Psoas muscle (tissue), 7 donors: Measurements from ENCODE around the gene CCR5AS.

Source experiments
- ATAC-seq, 4 donors: fragments of 200-7000 bp; cut with Tn5 transposase; one replicate each; pipeline ENCODE4 v1.9.1; 2020; ENCODE audit warnings: moderate library complexity in 3 of 4, mild to moderate bottlenecking in 2 of 4
- DNase-seq, 2 donors: peaks; one replicate each; pipeline ENCODE4 v3.0.0-alpha.2; 2020
- H3K27ac ChIP-seq: fragments of 200-600 bp; one replicate; pipeline ENCODE4 v1.8.0; 2022
- H3K27me3 ChIP-seq, 3 donors: fragments of 200-600 bp in 1 of 3; one replicate each; pipeline versions ENCODE4 v1.6.1 to v1.8.0; 2013 to 2022; ENCODE audit warnings: low read length in 2 of 3, mild to moderate bottlenecking in 2 of 3, moderate library complexity in 1 of 3; ENCODE audit not compliant: insufficient read depth in 3 of 3
- H3K36me3 ChIP-seq, 2 donors: fragments of 200-600 bp in 1 of 2; one replicate each; pipeline versions ENCODE4 v1.6.1 to v1.8.0; 2013 to 2022; ENCODE audit warnings: low read depth in 1 of 2, mild to moderate bottlenecking in 1 of 2, moderate library complexity in 1 of 2; ENCODE audit not compliant: insufficient read depth in 1 of 2
- H3K4me1 ChIP-seq: fragments of 200-600 bp; one replicate; pipeline ENCODE4 v1.8.0; 2022
- H3K4me3 ChIP-seq: fragments of 200-600 bp; one replicate; pipeline ENCODE4 v1.8.0; 2022; ENCODE audit warnings: mild to moderate bottlenecking
- H3K9me3 ChIP-seq: fragments of 200-600 bp; one replicate; pipeline ENCODE4 v1.8.0; 2022
- WGBS, 3 donors: extraction: QIAGEN DNeasy Blood & Tissue Kit; methylation state at CpG; one replicate each; pipeline versions ENCODE4 v1.1.6 to v1.1.7; 2013; 5-methylcytosine and 5-hydroxymethylcytosine counted together
- intact Hi-C, 2 donors: fragments of 100-400 bp; cut with DNase I; formaldehyde crosslinking; loops; one replicate each; pipeline versions ENCODE4 v1.11.0 to v1.14.2; 2022
- TF ChIP-seq, protein P1 (sequence below): fragments of 200-600 bp; IDR thresholded peaks from one replicate; pipeline ENCODE4 v1.8.0; 2022; ENCODE audit warnings: antibody characterized with exemption
- donor health status: healthy with polysubstance abuse.
- donor health status: DM: no; HTN: no; CAD: no; lungs with moderate emphysema.
- donor health status: Bipolar disorder and iron deficiency.
- donor health status: healthy.
- donor health status: DM: yes; HTN: yes; CAD: no.
- donor health status: DM: no; HTN: no; CAD: no.
- donor health status: DM: yes; HTN: yes; CAD: no.

CCR5AS gene

DNA sequence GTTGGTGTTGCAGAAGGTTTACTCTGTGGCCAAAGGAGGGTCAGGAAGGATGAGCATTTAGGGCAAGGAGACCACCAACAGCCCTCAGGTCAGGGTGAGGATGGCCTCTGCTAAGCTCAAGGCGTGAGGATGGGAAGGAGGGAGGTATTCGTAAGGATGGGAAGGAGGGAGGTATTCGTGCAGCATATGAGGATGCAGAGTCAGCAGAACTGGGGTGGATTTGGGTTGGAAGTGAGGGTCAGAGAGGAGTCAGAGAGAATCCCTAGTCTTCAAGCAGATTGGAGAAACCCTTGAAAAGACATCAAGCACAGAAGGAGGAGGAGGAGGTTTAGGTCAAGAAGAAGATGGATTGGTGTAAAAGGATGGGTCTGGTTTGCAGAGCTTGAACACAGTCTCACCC, 32.1 kb downstream of the CCR5AS start:
- no peak overlapping the region for H3K4me3 ChIP-seq
- H3K36me3 ChIP-seq, result no peaks in the 10 kb centered on the region
- H3K9me3 ChIP-seq, result no peaks in the 10 kb centered on the region
- intact Hi-C loops, result loop anchor here in 1 of 2 donors (5.0 kb wide), 3 partner anchors 227 to 432 kb away; partner anchors contain the start of gene CXCR6
- WGBS, 3 donors, result 76 to 86% (median 84%) methylated on average over 3 of the region's 3 CpGs
- H3K4me1 ChIP-seq, result no peaks in the 10 kb centered on the region
- no peak for DNase-seq
- no peaks in the 10 kb centered on the region for H3K27me3 ChIP-seq
- TF ChIP-seq, protein P1, sequence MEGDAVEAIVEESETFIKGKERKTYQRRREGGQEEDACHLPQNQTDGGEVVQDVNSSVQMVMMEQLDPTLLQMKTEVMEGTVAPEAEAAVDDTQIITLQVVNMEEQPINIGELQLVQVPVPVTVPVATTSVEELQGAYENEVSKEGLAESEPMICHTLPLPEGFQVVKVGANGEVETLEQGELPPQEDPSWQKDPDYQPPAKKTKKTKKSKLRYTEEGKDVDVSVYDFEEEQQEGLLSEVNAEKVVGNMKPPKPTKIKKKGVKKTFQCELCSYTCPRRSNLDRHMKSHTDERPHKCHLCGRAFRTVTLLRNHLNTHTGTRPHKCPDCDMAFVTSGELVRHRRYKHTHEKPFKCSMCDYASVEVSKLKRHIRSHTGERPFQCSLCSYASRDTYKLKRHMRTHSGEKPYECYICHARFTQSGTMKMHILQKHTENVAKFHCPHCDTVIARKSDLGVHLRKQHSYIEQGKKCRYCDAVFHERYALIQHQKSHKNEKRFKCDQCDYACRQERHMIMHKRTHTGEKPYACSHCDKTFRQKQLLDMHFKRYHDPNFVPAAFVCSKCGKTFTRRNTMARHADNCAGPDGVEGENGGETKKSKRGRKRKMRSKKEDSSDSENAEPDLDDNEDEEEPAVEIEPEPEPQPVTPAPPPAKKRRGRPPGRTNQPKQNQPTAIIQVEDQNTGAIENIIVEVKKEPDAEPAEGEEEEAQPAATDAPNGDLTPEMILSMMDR, result no peak
- no peak overlapping the region for H3K27ac ChIP-seq
- ATAC-seq, result no peak

DNA sequence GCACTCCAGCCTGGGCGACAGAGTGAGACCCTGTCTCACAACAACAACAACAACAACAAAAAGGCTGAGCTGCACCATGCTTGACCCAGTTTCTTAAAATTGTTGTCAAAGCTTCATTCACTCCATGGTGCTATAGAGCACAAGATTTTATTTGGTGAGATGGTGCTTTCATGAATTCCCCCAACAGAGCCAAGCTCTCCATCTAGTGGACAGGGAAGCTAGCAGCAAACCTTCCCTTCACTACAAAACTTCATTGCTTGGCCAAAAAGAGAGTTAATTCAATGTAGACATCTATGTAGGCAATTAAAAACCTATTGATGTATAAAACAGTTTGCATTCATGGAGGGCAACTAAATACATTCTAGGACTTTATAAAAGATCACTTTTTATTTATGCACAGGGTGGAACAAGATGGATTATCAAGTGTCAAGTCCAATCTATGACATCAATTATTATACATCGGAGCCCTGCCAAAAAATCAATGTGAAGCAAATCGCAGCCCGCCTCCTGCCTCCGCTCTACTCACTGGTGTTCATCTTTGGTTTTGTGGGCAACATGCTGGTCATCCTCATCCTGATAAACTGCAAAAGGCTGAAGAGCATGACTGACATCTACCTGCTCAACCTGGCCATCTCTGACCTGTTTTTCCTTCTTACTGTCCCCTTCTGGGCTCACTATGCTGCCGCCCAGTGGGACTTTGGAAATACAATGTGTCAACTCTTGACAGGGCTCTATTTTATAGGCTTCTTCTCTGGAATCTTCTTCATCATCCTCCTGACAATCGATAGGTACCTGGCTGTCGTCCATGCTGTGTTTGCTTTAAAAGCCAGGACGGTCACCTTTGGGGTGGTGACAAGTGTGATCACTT, 34.1 kb downstream of the CCR5AS start:
- Histone ChIP-seq H3K4me1 (no peaks in the 10 kb centered on the region), H3K4me3 (no peak overlapping the region), H3K9me3 (no peaks in the 10 kb centered on the region), H3K36me3 (no peaks in the 10 kb centered on the region), H3K27ac (no peak overlapping the region), H3K27me3 (peaks cover 0 to 4% (median 2%) of the 10 kb centered on the region in 3 donors)
- intact Hi-C loops, result no loop called here
- DNase-seq, result no peak
- no peak for ATAC-seq
- WGBS, 3 donors, result 79 to 84% (median 80%) methylated on average over 9 of the region's 9 CpGs
- TF ChIP-seq, protein P1, result peak; percentile 33

DNA sequence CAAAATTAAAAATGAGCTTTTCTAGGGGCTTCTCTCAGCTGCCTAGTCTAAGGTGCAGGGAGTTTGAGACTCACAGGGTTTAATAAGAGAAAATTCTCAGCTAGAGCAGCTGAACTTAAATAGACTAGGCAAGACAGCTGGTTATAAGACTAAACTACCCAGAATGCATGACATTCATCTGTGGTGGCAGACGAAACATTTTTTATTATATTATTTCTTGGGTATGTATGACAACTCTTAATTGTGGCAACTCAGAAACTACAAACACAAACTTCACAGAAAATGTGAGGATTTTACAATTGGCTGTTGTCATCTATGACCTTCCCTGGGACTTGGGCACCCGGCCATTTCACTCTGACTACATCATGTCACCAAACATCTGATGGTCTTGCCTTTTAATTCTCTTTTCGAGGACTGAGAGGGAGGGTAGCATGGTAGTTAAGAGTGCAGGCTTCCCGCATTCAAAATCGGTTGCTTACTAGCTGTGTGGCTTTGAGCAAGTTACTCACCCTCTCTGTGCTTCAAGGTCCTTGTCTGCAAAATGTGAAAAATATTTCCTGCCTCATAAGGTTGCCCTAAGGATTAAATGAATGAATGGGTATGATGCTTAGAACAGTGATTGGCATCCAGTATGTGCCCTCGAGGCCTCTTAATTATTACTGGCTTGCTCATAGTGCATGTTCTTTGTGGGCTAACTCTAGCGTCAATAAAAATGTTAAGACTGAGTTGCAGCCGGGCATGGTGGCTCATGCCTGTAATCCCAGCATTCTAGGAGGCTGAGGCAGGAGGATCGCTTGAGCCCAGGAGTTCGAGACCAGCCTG, 35.1 kb downstream of the CCR5AS start:
- 50 to 76% (median 52%) methylated on average over 10 of the region's 10 CpGs for WGBS, 3 donors
- no peak for ATAC-seq

DNA sequence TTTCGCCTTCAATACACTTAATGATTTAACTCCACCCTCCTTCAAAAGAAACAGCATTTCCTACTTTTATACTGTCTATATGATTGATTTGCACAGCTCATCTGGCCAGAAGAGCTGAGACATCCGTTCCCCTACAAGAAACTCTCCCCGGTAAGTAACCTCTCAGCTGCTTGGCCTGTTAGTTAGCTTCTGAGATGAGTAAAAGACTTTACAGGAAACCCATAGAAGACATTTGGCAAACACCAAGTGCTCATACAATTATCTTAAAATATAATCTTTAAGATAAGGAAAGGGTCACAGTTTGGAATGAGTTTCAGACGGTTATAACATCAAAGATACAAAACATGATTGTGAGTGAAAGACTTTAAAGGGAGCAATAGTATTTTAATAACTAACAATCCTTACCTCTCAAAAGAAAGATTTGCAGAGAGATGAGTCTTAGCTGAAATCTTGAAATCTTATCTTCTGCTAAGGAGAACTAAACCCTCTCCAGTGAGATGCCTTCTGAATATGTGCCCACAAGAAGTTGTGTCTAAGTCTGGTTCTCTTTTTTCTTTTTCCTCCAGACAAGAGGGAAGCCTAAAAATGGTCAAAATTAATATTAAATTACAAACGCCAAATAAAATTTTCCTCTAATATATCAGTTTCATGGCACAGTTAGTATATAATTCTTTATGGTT, 35.9 kb downstream of the CCR5AS start, which contains the start of gene CCR5:
Gene CCR5 (plus strand): TSS at position 108 of the 680 bp plus-strand sequence. CDS start 1,957 bp downstream, outside the sequence.
- intact Hi-C loops, result no loop called here
- H3K27me3 ChIP-seq, result peaks cover 0 to 4% (median 2%) of the 10 kb centered on the region in 3 donors
- H3K36me3 ChIP-seq, result no peaks in the 10 kb centered on the region
- no peak within 1 kb of the TSS for H3K27ac ChIP-seq
- no peak for DNase-seq
- no peak for ATAC-seq
- 50 to 57% (median 56%) methylated on average over 5 of the region's 5 CpGs for WGBS, 3 donors
- TF ChIP-seq, protein P1, result no peak
- no peaks in the 10 kb centered on the region for H3K4me1 ChIP-seq
- no peaks in the 10 kb centered on the region for H3K9me3 ChIP-seq
- H3K4me3 ChIP-seq, result no peak within 1 kb of the TSS

More for the DNA sequence above, 35.1 kb downstream of the CCR5AS start:
- no peak overlapping the region for H3K27ac ChIP-seq
- H3K36me3 ChIP-seq, result no peaks in the 10 kb centered on the region
- TF ChIP-seq, protein P1, result no peak
- peaks cover 0 to 4% (median 2%) of the 10 kb centered on the region in 3 donors for H3K27me3 ChIP-seq
- H3K9me3 ChIP-seq, result no peaks in the 10 kb centered on the region
- H3K4me3 ChIP-seq, result no peak overlapping the region
- H3K4me1 ChIP-seq, result no peaks in the 10 kb centered on the region
- intact Hi-C loops, result no loop called here
- no peak for DNase-seq
